GM21390 (cell line): ENCODE measurements around the gene ARPC1B.
A peak's percentile ranks its signal among the peaks of the same experiment; 100 is the strongest.
"Not testable (repeated sequence)": the region's sequence is repeated elsewhere in the genome, so short reads cannot be mapped to it uniquely, and the experiment has no call there.

Experiments used
- ATAC-seq: cut with Tn5 transposase; IDR thresholded peaks from one replicate; pipeline ENCODE4 v1.9.1; 2021; ENCODE audit not compliant: unreplicated experiment

ARPC1B gene

GRCh38 chr7:99374111-99375064 lies at the start of gene ARPC1B:
TSS of gene ARPC1B (plus strand) at chr7:99374730. CDS start at chr7:99385715, 10,985 bp downstream.
- ATAC-seq: peak; percentile 57

GRCh38 chr7:99325001-99325493 lies 49.5 kb upstream of the ARPC1B start:
- no peak for ATAC-seq

GRCh38 chr7:99325592-99326407 lies 48.7 kb upstream of the ARPC1B start, which contains the start of gene ARPC1A:
TSS of gene ARPC1A (plus strand) at chr7:99325898. CDS start at chr7:99333354, 7,456 bp downstream.
- ATAC-seq: peak; percentile 85

GRCh38 chr7:99326408-99326782 lies 48.1 kb upstream of the ARPC1B start:
- ATAC-seq: no peak

- not testable (repeated sequence) for ATAC-seq
Observed at GRCh38 chr7:99330314-99330961, 44.1 kb upstream of the ARPC1B start.

- no peak for ATAC-seq
Observed at GRCh38 chr7:99331002-99331401, 43.5 kb upstream of the ARPC1B start.

- no peak for ATAC-seq
Observed at GRCh38 chr7:99339595-99339994, 34.9 kb upstream of the ARPC1B start.

- no peak for ATAC-seq
Observed at GRCh38 chr7:99340659-99341058, 33.9 kb upstream of the ARPC1B start.

- ATAC-seq: no peak
Observed at GRCh38 chr7:99344061-99344647, 30.4 kb upstream of the ARPC1B start.

GRCh38 chr7:99350641-99351040 lies 23.9 kb upstream of the ARPC1B start:
- ATAC-seq: not testable (repeated sequence)

GRCh38 chr7:99352247-99352646 lies 22.3 kb upstream of the ARPC1B start:
- no peak for ATAC-seq

GRCh38 chr7:99355098-99355497 lies 19.4 kb upstream of the ARPC1B start:
- ATAC-seq: no peak

- no peak for ATAC-seq
Observed at GRCh38 chr7:99357701-99358490, 16.6 kb upstream of the ARPC1B start.

- not testable (repeated sequence) for ATAC-seq
Observed at GRCh38 chr7:99358521-99358920, 16.0 kb upstream of the ARPC1B start.

GRCh38 chr7:99359465-99360154 lies 14.9 kb upstream of the ARPC1B start:
- no peak for ATAC-seq

GRCh38 chr7:99362801-99363200 lies 11.7 kb upstream of the ARPC1B start:
- no peak for ATAC-seq

GRCh38 chr7:99363286-99363685 lies 11.2 kb upstream of the ARPC1B start:
- no peak for ATAC-seq

- no peak for ATAC-seq
Observed at GRCh38 chr7:99365318-99366141, 9.0 kb upstream of the ARPC1B start.
